BE2C (cell line): ENCODE data around the gene MS4A1. TPM values are rescaled to one million over a fixed set of nuclear protein-coding genes. Genes with fewer than 3 reads are reported as not detected.

Experiments
- DNase-seq: peaks from one replicate; pipeline ENCODE4 v3.0.0-alpha.2; 2020
- H3K27me3 ChIP-seq: fragments of 250-450 bp; sonication (Bioruptor Pico); 2 replicates; pipeline ENCODE4 v1.5.1; 2020; ENCODE audit warnings: mild to moderate bottlenecking
- H3K36me3 ChIP-seq: fragments of 250-450 bp; sonication (Bioruptor Pico); 2 replicates; pipeline ENCODE4 v1.5.1; 2020; ENCODE audit warnings: mild to moderate bottlenecking
- H3K4me1 ChIP-seq: fragments of 250-450 bp; sonication (Bioruptor Pico); 2 replicates; pipeline ENCODE4 v1.5.1; 2020
- H3K4me3 ChIP-seq: 2 replicates; pipeline ENCODE4 v1.5.1; 2011; ENCODE audit warnings: low read depth, low read length
- H3K9me3 ChIP-seq: fragments of 250-450 bp; sonication (Bioruptor Pico); 2 replicates; pipeline ENCODE4 v1.5.1; 2020
- polyA plus RNA-seq: library from polyadenylated mRNA; unstranded; fragments of >200 nt; gene quantifications from one replicate; pipeline ENCODE4 v1.2.1, GENCODE V29; 2012; ENCODE audit warnings: low read depth, missing spikeins; ENCODE audit not compliant: insufficient read length, insufficient read depth
- TF ChIP-seq, protein P1 (sequence below): IDR thresholded peaks from 2 replicates; pipeline ENCODE4 v1.5.1; 2012; ENCODE audit warnings: mild to moderate bottlenecking, low read depth, low read length

Gene MS4A1
- polyA plus RNA-seq, result not detected

DNA sequence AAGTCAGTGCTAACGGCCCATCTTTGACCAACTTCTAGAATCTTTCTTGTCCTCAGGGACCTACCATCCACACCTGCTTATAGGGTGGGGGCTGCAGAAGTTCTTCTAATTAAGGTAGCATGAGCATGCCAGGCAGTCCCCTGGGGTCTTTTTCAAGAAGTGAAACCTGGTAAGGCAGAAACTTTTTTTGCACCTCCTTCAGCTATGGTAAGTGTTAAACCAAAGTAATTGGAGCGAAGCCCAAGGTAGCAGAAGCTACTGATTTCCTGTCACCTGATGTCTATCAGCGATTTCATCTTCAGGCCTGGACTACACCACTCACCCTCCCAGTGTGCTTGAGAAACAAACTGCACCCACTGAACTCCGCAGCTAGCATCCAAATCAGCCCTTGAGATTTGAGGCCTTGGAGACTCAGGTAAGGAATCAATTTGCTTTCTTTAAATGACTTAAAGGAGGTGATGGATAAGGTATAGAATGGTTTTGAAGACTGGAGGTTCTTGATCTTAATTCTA, at the start of gene MS4A1:
MS4A1 (plus strand) TSS at position 317 of the 512 bp plus-strand sequence. CDS start 6,528 bp downstream, outside the sequence.
- H3K36me3 ChIP-seq, result no peaks in the 10 kb centered on the region
- no peaks in the 10 kb centered on the region for H3K9me3 ChIP-seq
- no peaks in the 10 kb centered on the region for H3K27me3 ChIP-seq
- H3K4me1 ChIP-seq, result no peaks in the 10 kb centered on the region
- no peak within 1 kb of the TSS for H3K4me3 ChIP-seq
- no peak for DNase-seq
- TF ChIP-seq, protein P1, sequence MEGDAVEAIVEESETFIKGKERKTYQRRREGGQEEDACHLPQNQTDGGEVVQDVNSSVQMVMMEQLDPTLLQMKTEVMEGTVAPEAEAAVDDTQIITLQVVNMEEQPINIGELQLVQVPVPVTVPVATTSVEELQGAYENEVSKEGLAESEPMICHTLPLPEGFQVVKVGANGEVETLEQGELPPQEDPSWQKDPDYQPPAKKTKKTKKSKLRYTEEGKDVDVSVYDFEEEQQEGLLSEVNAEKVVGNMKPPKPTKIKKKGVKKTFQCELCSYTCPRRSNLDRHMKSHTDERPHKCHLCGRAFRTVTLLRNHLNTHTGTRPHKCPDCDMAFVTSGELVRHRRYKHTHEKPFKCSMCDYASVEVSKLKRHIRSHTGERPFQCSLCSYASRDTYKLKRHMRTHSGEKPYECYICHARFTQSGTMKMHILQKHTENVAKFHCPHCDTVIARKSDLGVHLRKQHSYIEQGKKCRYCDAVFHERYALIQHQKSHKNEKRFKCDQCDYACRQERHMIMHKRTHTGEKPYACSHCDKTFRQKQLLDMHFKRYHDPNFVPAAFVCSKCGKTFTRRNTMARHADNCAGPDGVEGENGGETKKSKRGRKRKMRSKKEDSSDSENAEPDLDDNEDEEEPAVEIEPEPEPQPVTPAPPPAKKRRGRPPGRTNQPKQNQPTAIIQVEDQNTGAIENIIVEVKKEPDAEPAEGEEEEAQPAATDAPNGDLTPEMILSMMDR, result no peak

DNA sequence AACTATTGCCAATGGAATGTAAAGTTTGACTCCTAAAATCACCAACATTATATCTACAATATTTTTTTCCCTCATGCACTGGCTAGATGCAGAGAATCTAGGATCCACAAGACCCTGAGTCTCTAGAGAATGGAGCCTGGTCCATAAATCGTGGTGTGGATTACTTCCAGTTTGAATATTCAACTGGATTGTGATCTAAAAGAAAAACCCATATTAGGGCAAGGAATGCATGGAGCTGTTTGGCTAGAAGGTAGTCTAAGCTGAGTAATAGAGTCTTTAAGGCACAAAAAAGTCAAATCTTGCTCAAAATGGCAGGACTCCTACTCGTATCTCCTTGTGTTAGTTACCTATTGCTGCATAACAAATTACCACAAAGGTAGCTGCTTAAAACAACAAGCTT, 35.6 kb upstream of the MS4A1 start:
- Histone ChIP-seq H3K4me3 (no peak overlapping the region), H3K9me3 (no peaks in the 10 kb centered on the region), H3K27me3 (no peaks in the 10 kb centered on the region), H3K4me1 (no peaks in the 10 kb centered on the region), H3K36me3 (no peaks in the 10 kb centered on the region)
- no peak for DNase-seq
- TF ChIP-seq, protein P1, result no peak

DNA sequence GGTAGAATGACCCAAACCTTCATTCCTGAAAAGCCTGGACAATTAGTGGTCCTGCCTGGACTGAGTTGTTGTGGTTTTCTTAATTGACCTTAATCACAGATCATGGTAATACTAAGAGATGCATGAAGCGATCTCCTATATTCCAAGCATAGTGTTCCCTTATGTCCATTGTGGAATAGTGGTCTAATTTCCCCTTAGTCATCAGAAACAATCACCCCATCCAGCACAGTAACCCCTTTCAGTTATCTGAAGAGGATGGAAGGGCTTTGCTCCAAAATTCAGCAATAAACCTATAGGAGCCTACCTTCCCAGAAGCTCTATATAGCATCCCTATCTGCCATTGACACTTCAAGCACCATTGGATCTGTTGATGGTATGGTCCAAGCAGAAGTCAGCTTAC, 33.0 kb upstream of the MS4A1 start:
- H3K4me1 ChIP-seq, result no peaks in the 10 kb centered on the region
- H3K27me3 ChIP-seq, result no peaks in the 10 kb centered on the region
- H3K36me3 ChIP-seq, result no peaks in the 10 kb centered on the region
- no peak overlapping the region for H3K4me3 ChIP-seq
- no peak for DNase-seq
- H3K9me3 ChIP-seq, result no peaks in the 10 kb centered on the region
- TF ChIP-seq, protein P1, result no peak

DNA sequence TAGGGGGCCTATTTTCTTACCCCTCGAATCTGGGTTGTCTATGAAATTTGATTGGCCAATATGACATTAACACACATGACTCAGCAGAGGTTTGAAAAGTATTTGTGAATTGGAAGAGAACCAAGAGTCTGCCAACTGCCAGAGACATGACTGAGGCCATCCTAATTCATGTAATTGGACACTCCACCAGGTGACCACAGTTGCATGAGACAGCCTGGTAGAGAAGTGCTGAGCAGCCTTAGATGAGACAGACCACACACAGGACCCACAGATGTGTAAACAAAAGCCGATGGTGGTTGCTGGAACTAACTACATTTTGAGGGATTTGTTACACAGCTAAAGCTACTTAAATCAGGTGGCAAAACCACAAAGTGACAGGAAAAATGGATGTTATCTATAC, 27.1 kb upstream of the MS4A1 start:
- Histone ChIP-seq H3K27me3 (no peaks in the 10 kb centered on the region), H3K9me3 (no peaks in the 10 kb centered on the region), H3K4me3 (no peak overlapping the region), H3K36me3 (no peaks in the 10 kb centered on the region), H3K4me1 (no peaks in the 10 kb centered on the region)
- DNase-seq, result no peak
- TF ChIP-seq, protein P1, result no peak

DNA sequence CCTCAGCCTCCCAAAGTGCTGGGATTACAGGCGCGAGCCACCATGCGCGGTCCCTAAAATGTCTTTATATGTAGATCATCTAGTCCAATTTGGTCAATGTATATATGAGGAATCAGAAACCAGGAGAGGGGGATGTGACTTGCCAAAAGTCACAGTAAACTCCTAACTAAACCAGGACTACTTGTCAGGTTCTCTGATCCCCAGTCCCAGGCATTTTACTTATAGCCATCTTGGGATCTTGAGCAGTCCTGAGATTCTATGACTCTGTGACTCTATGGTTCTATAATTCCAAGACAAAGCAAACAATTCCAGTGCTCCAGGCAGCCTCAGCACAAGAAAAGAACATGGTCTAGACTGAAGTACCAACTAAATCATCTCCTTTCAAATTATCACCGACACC, 26.4 kb upstream of the MS4A1 start, which contains the start of gene MS4A5:
MS4A5 (plus strand) TSS at position 301 of the 400 bp plus-strand sequence. CDS start 103 bp downstream, outside the sequence.
- no peak within 1 kb of the TSS for H3K4me3 ChIP-seq
- TF ChIP-seq, protein P1, result no peak
- H3K27me3 ChIP-seq, result no peaks in the 10 kb centered on the region
- no peak for DNase-seq
- H3K9me3 ChIP-seq, result no peaks in the 10 kb centered on the region
- H3K4me1 ChIP-seq, result no peaks in the 10 kb centered on the region
- no peaks in the 10 kb centered on the region for H3K36me3 ChIP-seq

DNA sequence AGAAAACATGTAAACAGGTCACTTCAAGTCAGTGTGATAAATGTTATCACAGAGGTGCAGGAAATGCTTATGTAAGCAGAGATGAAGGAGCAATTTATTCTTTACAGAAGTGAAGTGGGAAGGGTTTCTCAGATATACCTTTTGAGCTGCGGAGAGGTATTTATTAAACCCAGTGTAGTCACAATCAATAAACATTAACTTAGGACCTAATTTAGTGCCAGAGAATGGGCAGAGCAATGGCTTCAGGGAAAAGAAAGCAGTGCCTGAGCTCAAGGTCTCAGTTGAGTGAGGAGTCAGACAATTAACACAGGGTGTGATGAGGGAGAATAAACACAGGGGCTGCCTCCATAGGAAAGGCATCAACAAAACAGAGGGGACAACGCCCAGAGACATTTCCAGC, 24.4 kb upstream of the MS4A1 start:
- no peaks in the 10 kb centered on the region for H3K36me3 ChIP-seq
- TF ChIP-seq, protein P1, result no peak
- no peak overlapping the region for H3K4me3 ChIP-seq
- H3K9me3 ChIP-seq, result no peaks in the 10 kb centered on the region
- no peaks in the 10 kb centered on the region for H3K4me1 ChIP-seq
- DNase-seq, result no peak
- H3K27me3 ChIP-seq, result no peaks in the 10 kb centered on the region
